ENCODE data around the gene PSMA6.
A peak's percentile ranks its signal among the peaks of the same experiment; 100 is the strongest.
"Not testable (repeated sequence)": the region's sequence is repeated elsewhere in the genome, so short reads cannot be mapped to it uniquely, and the experiment has no call there.

Gene PSMA6

GRCh38 chr14:35292051-35292769 lies at the start of gene PSMA6:
Gene PSMA6 (plus strand): TSS chr14:35292382. CDS start chr14:35292477, 95 bp downstream.
- peak; percentile 96 for DNase-seq (ENCODE audit: low spot score)

- DNase-seq (ENCODE audit: low spot score): no peak
Observed at GRCh38 chr14:35242599-35243311, 49.4 kb upstream of the PSMA6 start.

- no peak for DNase-seq (ENCODE audit: low spot score)
Observed at GRCh38 chr14:35243956-35244355, 48.2 kb upstream of the PSMA6 start.

GRCh38 chr14:35244542-35244941 lies 47.6 kb upstream of the PSMA6 start:
- no peak for DNase-seq (ENCODE audit: low spot score)

GRCh38 chr14:35245051-35245450 lies 47.1 kb upstream of the PSMA6 start:
- no peak for DNase-seq (ENCODE audit: low spot score)

GRCh38 chr14:35247777-35248475 lies 44.3 kb upstream of the PSMA6 start:
- no peak for DNase-seq (ENCODE audit: low spot score)

- no peak for DNase-seq (ENCODE audit: low spot score)
Observed at GRCh38 chr14:35248476-35248788, 43.8 kb upstream of the PSMA6 start.

GRCh38 chr14:35250319-35250718 lies 41.9 kb upstream of the PSMA6 start:
- no peak for DNase-seq (ENCODE audit: low spot score)

GRCh38 chr14:35252451-35252868 lies 39.7 kb upstream of the PSMA6 start:
- no peak for DNase-seq (ENCODE audit: low spot score)

- not testable (repeated sequence) for DNase-seq (ENCODE audit: low spot score)
Observed at GRCh38 chr14:35253056-35253455, 39.1 kb upstream of the PSMA6 start.

- DNase-seq (ENCODE audit: low spot score): not testable (repeated sequence)
Observed at GRCh38 chr14:35254034-35254622, 38.1 kb upstream of the PSMA6 start.

GRCh38 chr14:35254736-35255135 lies 37.4 kb upstream of the PSMA6 start:
- no peak for DNase-seq (ENCODE audit: low spot score)

GRCh38 chr14:35255711-35256110 lies 36.5 kb upstream of the PSMA6 start:
- no peak for DNase-seq (ENCODE audit: low spot score)

- peak; percentile 9 for DNase-seq (ENCODE audit: low spot score)
Observed at GRCh38 chr14:35257809-35258208, 34.4 kb upstream of the PSMA6 start.

- no peak for DNase-seq (ENCODE audit: low spot score)
Observed at GRCh38 chr14:35258420-35258819, 33.8 kb upstream of the PSMA6 start.

- no peak for DNase-seq (ENCODE audit: low spot score)
Observed at GRCh38 chr14:35261774-35262173, 30.4 kb upstream of the PSMA6 start.

- no peak for DNase-seq (ENCODE audit: low spot score)
Observed at GRCh38 chr14:35262436-35262835, 29.7 kb upstream of the PSMA6 start.

GRCh38 chr14:35268946-35269345 lies 23.2 kb upstream of the PSMA6 start:
- no peak for DNase-seq (ENCODE audit: low spot score)

- no peak for DNase-seq (ENCODE audit: low spot score)
Observed at GRCh38 chr14:35274805-35275204, 17.4 kb upstream of the PSMA6 start.

GRCh38 chr14:35277179-35277578 lies 15.0 kb upstream of the PSMA6 start:
- no peak for DNase-seq (ENCODE audit: low spot score)

GRCh38 chr14:35279369-35279768 lies 12.8 kb upstream of the PSMA6 start:
- no peak for DNase-seq (ENCODE audit: low spot score)

- no peak for DNase-seq (ENCODE audit: low spot score)
Observed at GRCh38 chr14:35281341-35281740, 10.8 kb upstream of the PSMA6 start.

- no peak for DNase-seq (ENCODE audit: low spot score)
Observed at GRCh38 chr14:35284506-35284905, 7.7 kb upstream of the PSMA6 start.
